Transverse colon (tissue), 4 donors: ENCODE measurements around the gene PMEPA1. TPM values are rescaled to one million over a fixed set of nuclear protein-coding genes. Genes with fewer than 3 reads are reported as not detected.

Experiments
- DNase-seq: peaks from one replicate; pipeline ENCODE4 v3.0.0-alpha.2; 2019
- H3K27ac ChIP-seq, 4 donors: fragments of 200-600 bp; sonication (generic); 2 replicates each; pipeline ENCODE4 v1.5.1; 2016 to 2018; ENCODE audit warnings: inconsistent platforms in 4 of 4
- H3K27me3 ChIP-seq: fragments of 200-600 bp; sonication (generic); 2 replicates; pipeline ENCODE4 v1.5.1; 2017; ENCODE audit warnings: inconsistent platforms
- H3K36me3 ChIP-seq, 4 donors: fragments of 200-600 bp; sonication (generic); 2 replicates each; pipeline ENCODE4 v1.5.1; 2017 to 2019; ENCODE audit warnings: inconsistent platforms in 4 of 4
- H3K4me1 ChIP-seq, 4 donors: fragments of 200-600 bp; sonication (generic); 2 replicates each; pipeline ENCODE4 v1.5.1; 2017 to 2020; ENCODE audit warnings: inconsistent platforms in 4 of 4
- H3K4me3 ChIP-seq, 4 donors: fragments of 200-600 bp; sonication (generic); 1 replicate in 1 of 4; 2 replicates in 3 of 4; pipeline versions ENCODE4 v1.5.1 to v1.6.1; 2017 to 2019; ENCODE audit warnings: inconsistent platforms in 4 of 4
- H3K9me3 ChIP-seq, 2 donors: fragments of 200-600 bp; sonication (generic); 2 replicates each; pipeline ENCODE4 v1.5.1; 2017 to 2019; ENCODE audit warnings: inconsistent platforms in 2 of 2
- EP300 ChIP-seq: sonication (generic); formaldehyde crosslinking; IDR thresholded peaks from one replicate; pipeline ENCODE4 v1.6.1; 2017; ENCODE audit warnings: antibody characterized with exemption, low read depth
- POLR2A ChIP-seq: fragments of 450-650 bp; IDR thresholded peaks from one replicate; pipeline ENCODE4 v1.6.1; 2016; ENCODE audit warnings: antibody characterized with exemption, mild to moderate bottlenecking, moderate library complexity
- POLR2AphosphoS5 ChIP-seq, 3 donors: sonication (generic); formaldehyde crosslinking; IDR thresholded peaks; one replicate each; pipeline ENCODE4 v1.6.1; 2016; ENCODE audit warnings: antibody characterized with exemption in 3 of 3
- WGBS, 2 donors: methylation state at CpG; one replicate each; pipeline ENCODE4 v1.1.5; 2018; ENCODE audit warnings: low coverage in 1 of 2; 5-methylcytosine and 5-hydroxymethylcytosine counted together
- in situ Hi-C, 4 donors: fragments of 200-750 bp; cut with MboI; loops; one replicate each; pipeline versions ENCODE4 v1.15.0 to v1.15.1; 2017; ENCODE audit warnings: low sequenced_read_pairs in 3 of 4, low pct_ligation_motif_present in 1 of 4, low pct_unique_long_range_greater_than_20kb in 1 of 4
- intact Hi-C: fragments of 100-400 bp; cut with DNase I; formaldehyde crosslinking; loops from one replicate; pipeline ENCODE4 v1.15.1; 2023; ENCODE audit warnings: low total_unique reads
- total RNA-seq, 4 donors: library from RNA; depleted of rRNA; stranded (reverse); fragments of >200 nt; gene quantifications; one replicate each; pipeline ENCODE4 v1.1.0, GENCODE V29; 2016
- TF ChIP-seq, protein P1 (sequence below), 5 experiments: fragments of 200-600 bp in 3 of 5; fragments of 450-650 bp in 2 of 5; sonication (generic) in 3 of 5; IDR thresholded peaks; 1 replicate in 2 of 5; 2 replicates in 3 of 5; pipeline ENCODE4 v1.5.1; 2016 to 2017; ENCODE audit warnings: antibody characterized with exemption in 5 of 5, inconsistent platforms in 3 of 5, mild to moderate bottlenecking in 2 of 5, moderate library complexity in 1 of 5

Gene PMEPA1
- total RNA-seq, 4 donors from 2014 or later = 6.4 to 10.8 (median 8.4) TPM

DNA sequence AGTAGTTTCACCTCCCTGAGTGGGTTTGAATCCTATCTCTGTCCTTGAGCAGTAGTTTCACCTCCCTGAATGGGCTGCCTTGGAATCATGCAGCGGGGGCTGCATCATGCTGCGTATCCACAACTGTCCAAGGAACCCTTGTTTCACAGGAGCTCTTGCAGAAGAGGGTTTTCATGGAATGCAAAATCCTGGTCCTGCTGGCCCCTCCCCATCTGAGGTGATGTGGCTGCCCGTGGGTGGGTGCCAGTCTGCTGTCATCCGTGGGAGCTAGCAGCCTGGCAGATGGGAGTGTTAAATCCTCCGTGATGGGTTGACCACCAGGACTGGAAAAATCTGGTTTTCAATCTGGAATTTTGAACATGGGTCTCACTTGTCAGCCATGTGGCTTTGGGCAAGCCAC is 111.3 kb downstream of the PMEPA1 start:
- intact Hi-C loops = loop anchor here (10.0 kb wide), 1 partner anchor 224 kb away; no protein-coding TSS in a partner anchor
- Histone ChIP-seq H3K9me3 (no peaks in the 10 kb centered on the region), H3K4me3 (no peak overlapping the region), H3K27me3 (no peaks in the 10 kb centered on the region), H3K36me3 (no peaks in the 10 kb centered on the region), H3K27ac (no peak overlapping the region), H3K4me1 (peaks cover 5 to 21% (median 18%) of the 10 kb centered on the region in 4 donors)
- 79% methylated on average over 5 of the region's 5 CpGs; no CpG with 5 or more reads in 1 of the 2 donors for WGBS, 2 donors
- DNase-seq = no peak
- TF ChIP-seq, protein P1, sequence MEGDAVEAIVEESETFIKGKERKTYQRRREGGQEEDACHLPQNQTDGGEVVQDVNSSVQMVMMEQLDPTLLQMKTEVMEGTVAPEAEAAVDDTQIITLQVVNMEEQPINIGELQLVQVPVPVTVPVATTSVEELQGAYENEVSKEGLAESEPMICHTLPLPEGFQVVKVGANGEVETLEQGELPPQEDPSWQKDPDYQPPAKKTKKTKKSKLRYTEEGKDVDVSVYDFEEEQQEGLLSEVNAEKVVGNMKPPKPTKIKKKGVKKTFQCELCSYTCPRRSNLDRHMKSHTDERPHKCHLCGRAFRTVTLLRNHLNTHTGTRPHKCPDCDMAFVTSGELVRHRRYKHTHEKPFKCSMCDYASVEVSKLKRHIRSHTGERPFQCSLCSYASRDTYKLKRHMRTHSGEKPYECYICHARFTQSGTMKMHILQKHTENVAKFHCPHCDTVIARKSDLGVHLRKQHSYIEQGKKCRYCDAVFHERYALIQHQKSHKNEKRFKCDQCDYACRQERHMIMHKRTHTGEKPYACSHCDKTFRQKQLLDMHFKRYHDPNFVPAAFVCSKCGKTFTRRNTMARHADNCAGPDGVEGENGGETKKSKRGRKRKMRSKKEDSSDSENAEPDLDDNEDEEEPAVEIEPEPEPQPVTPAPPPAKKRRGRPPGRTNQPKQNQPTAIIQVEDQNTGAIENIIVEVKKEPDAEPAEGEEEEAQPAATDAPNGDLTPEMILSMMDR (IDR thresholded peaks at IDR 0.05) = no peak
- TF ChIP-seq EP300 (no peak), POLR2A (no peak), POLR2AphosphoS5 (IDR thresholded peaks at IDR 0.05) (no peak)
- in situ Hi-C loops = loop anchor here in 1 of 4 donors (25.0 kb wide), 1 partner anchor 211 kb away; the partner anchor contains the start of gene RBM38

Other genes with a start within 250 kb of the PMEPA1 start
- gene CTCFL, start 184.9 kb downstream of the PMEPA1 start, total RNA-seq = under 1 TPM in 1 of 4 donors, not detected in 3; 0.14 TPM
- 100 to 1,000 TPM; 395 to 794 (median 739) TPM for gene PCK1, start 148.9 kb downstream of the PMEPA1 start, total RNA-seq
- 1 to 10 TPM in 2 of 4 donors, not detected in 2; 1.6 to 4.4 TPM for gene ZBP1, start 89.6 kb downstream of the PMEPA1 start, total RNA-seq